ENCODE data around the gene EPHA1. TPM values are rescaled to one million over a fixed set of nuclear protein-coding genes. Genes with fewer than 3 reads are reported as not detected.

The EPHA1 gene
- total and polyA plus RNA-seq, 2 of the 4 experiments (the other 2 are of a cell fraction), result 0.10 TPM; not detected in 1

DNA sequence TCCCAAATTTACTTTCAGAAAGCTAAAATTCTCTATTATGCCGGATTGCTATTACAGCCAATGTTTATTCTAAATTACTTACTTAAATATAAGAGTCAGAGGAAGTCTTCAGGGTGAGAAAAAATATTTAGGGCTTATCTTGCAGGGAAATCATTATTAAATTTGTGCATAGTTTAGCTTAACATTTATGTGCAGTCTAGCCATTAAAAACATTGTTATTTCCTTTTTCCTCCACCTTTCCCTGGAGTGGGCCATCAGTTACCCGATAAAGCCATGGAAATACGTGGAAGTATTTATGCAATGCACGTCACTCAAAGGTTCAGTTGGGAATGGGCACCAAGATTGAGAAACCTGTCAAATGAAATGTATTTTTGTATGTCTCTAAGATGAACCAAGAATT, 25.1 kb upstream of the EPHA1 start:
- H2BK15ac ChIP-seq (ENCODE audit: low read depth, low read length), result no peak overlapping the region
- CTCF ChIA-PET, result interaction anchor here (1.1 kb wide), 1 partner anchor 15 kb away, joined by 4 read pairs; no protein-coding TSS in a partner anchor

More for the DNA sequence above, 25.1 kb upstream of the EPHA1 start:
- Histone ChIP-seq H3K4me3 (ENCODE audit: insufficient read depth, low read depth, low read length) (no peak overlapping the region), H2BK120ac (ENCODE audit: low read depth, low read length) (no peak overlapping the region), H3K9me3 (ENCODE audit: control insufficient read depth, insufficient read depth, low read length) (no peaks in the 10 kb centered on the region), H4K91ac (ENCODE audit: insufficient read depth, low read depth, low read length) (no peak overlapping the region), H3K4me1 (ENCODE audit: control insufficient read depth, insufficient read depth, low read length) (peaks cover 6% of the 10 kb centered on the region), H3K56ac (ENCODE audit: extremely low read depth, insufficient read depth, low read length) (no peak overlapping the region), H3K18ac (ENCODE audit: low read depth, low read length) (no peak overlapping the region), H3K23ac (ENCODE audit: low read depth, low read length) (no peak overlapping the region), H3K4me2 (ENCODE audit: low read depth, low read length) (no peak overlapping the region), H2AK5ac (ENCODE audit: low read depth, low read length) (no peak overlapping the region), H3K14ac (replicated peaks; ENCODE audit: low read depth, low read length) (no peak overlapping the region), H4K8ac (ENCODE audit: low read depth in 2 of 2, low read length in 2 of 2) (no peak overlapping the region), H3K79me1 (ENCODE audit: low read depth in 1 of 2, low read length in 2 of 2) (no peaks in the 10 kb centered on the region), H2AFZ (replicated peaks; ENCODE audit: low read length, poor library complexity) (no peak overlapping the region), H4K20me1 (ENCODE audit: insufficient read depth, low read length) (no peaks in the 10 kb centered on the region), H3K27ac (ENCODE audit: insufficient read depth, low read length) (no peak overlapping the region), H3K4ac (ENCODE audit: low read depth, low read length) (no peak overlapping the region), H3K36me3 (ENCODE audit: control insufficient read depth, insufficient read depth, low read length) (no peaks in the 10 kb centered on the region), H4K5ac (ENCODE audit: low read depth, low read length) (no peak overlapping the region), H3K9me1 (ENCODE audit: insufficient read depth, low read length) (no peaks in the 10 kb centered on the region), H2BK5ac (ENCODE audit: low read depth, low read length, poor library complexity, severe bottlenecking) (no peak overlapping the region), H3K9ac (ENCODE audit: low read depth, low read length) (no peak overlapping the region), H2BK20ac (ENCODE audit: low read depth, low read length) (no peak overlapping the region), H2AK9ac (replicated peaks; ENCODE audit: low read depth, low read length, poor library complexity) (no peak overlapping the region), H3K27me3 (ENCODE audit: control insufficient read depth, insufficient read depth, low read length) (no peaks in the 10 kb centered on the region)
- no peak for DNase-seq
- WGBS, 2 experiments (ENCODE audit: extremely low coverage in 2 of 2, insufficient read length in 1 of 2), result no CpG with 5 or more reads among the region's 4 CpGs
- in situ Hi-C loops (cut with MboI; ENCODE audit: low sequenced_read_pairs), result loop anchor here (25.0 kb wide), 1 partner anchor 421 kb away; no protein-coding TSS in a partner anchor
- TF ChIP-seq RAD21 (IDR thresholded peaks at IDR 0.05; ENCODE audit: low read length) (no peak), CHD1 (IDR thresholded peaks at IDR 0.05; ENCODE audit: low read depth, low read length) (no peak), POLR2A (IDR thresholded peaks at IDR 0.05; ENCODE audit: low read depth, low read length) (no peak), MAZ (IDR thresholded peaks at IDR 0.05; ENCODE audit: borderline replicate concordance, low read depth, low read length) (no peak), MAFK (IDR thresholded peaks at IDR 0.05; ENCODE audit: low read depth, low read length) (no peak), RCOR1 (IDR thresholded peaks at IDR 0.05; ENCODE audit: insufficient replicate concordance, low read length) (no peak)
- TF ChIP-seq, protein P1, sequence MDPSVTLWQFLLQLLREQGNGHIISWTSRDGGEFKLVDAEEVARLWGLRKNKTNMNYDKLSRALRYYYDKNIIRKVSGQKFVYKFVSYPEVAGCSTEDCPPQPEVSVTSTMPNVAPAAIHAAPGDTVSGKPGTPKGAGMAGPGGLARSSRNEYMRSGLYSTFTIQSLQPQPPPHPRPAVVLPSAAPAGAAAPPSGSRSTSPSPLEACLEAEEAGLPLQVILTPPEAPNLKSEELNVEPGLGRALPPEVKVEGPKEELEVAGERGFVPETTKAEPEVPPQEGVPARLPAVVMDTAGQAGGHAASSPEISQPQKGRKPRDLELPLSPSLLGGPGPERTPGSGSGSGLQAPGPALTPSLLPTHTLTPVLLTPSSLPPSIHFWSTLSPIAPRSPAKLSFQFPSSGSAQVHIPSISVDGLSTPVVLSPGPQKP (IDR thresholded peaks at IDR 0.05; ENCODE audit: borderline replicate concordance, low read depth, low read length), result no peak
- TF ChIP-seq, protein P2, sequence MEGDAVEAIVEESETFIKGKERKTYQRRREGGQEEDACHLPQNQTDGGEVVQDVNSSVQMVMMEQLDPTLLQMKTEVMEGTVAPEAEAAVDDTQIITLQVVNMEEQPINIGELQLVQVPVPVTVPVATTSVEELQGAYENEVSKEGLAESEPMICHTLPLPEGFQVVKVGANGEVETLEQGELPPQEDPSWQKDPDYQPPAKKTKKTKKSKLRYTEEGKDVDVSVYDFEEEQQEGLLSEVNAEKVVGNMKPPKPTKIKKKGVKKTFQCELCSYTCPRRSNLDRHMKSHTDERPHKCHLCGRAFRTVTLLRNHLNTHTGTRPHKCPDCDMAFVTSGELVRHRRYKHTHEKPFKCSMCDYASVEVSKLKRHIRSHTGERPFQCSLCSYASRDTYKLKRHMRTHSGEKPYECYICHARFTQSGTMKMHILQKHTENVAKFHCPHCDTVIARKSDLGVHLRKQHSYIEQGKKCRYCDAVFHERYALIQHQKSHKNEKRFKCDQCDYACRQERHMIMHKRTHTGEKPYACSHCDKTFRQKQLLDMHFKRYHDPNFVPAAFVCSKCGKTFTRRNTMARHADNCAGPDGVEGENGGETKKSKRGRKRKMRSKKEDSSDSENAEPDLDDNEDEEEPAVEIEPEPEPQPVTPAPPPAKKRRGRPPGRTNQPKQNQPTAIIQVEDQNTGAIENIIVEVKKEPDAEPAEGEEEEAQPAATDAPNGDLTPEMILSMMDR (conservative IDR thresholded peaks at IDR 0.05; ENCODE audit: low read depth, low read length), result no peak
- intact Hi-C loops (cut with micrococcal nuclease), result loop anchor here (5.0 kb wide), 1 partner anchor 49 kb away; no protein-coding TSS in a partner anchor
- ATAC-seq (ENCODE audit: low read depth), result no peak
- no TSS peak for BruUV-seq (replicated peaks)
- POLR2A ChIA-PET (ENCODE audit: unreplicated experiment), result no interaction called here
- dilution Hi-C loops (cut with HindIII; ENCODE audit: low sequenced_read_pairs, unreplicated experiment), result no loop called here

All from IMR-90 (cell line).